Kidney (tissue), 14 donors: ENCODE results near the gene ZNF570. TPM values are rescaled to one million over a fixed set of nuclear protein-coding genes. Genes with fewer than 3 reads are reported as not detected.
A peak's percentile ranks its signal among the peaks of the same experiment; 100 is the strongest.

Experiments used
- DNase-seq, 5 donors: peaks; one replicate each; pipeline ENCODE4 v3.0.0-alpha.2; 2013 to 2020
- FAIRE-seq: peaks from 2 replicates; lab custom pipeline; 2012; peaks lifted over from hg19 to GRCh38; lab: Jason Lieb, UNC
- H3K27ac ChIP-seq, 2 donors: one replicate each; pipeline ENCODE4 v1.7.0; 2013; ENCODE audit warnings: low read depth in 2 of 2, low read length in 2 of 2, inconsistent platforms in 1 of 2
- H3K27me3 ChIP-seq: one replicate; pipeline ENCODE4 v1.7.1; 2013; ENCODE audit warnings: low read length, inconsistent platforms; ENCODE audit not compliant: control insufficient read depth, insufficient read depth
- H3K36me3 ChIP-seq, 3 donors: one replicate each; pipeline versions ENCODE4 v1.7.0 to v1.7.1; 2013; ENCODE audit warnings: low read length in 3 of 3, control low read depth in 1 of 3, inconsistent platforms in 1 of 3; ENCODE audit not compliant: insufficient read depth in 3 of 3, control insufficient read depth in 2 of 3
- H3K4me1 ChIP-seq, 3 donors: one replicate each; pipeline versions ENCODE4 v1.7.0 to v1.7.1; 2013; ENCODE audit warnings: low read length in 3 of 3, inconsistent platforms in 1 of 3, low read depth in 1 of 3; ENCODE audit not compliant: control insufficient read depth in 2 of 3, insufficient read depth in 2 of 3
- H3K4me3 ChIP-seq, 3 donors: one replicate each; pipeline versions ENCODE4 v1.7.0 to v1.8.1; 2013; ENCODE audit warnings: low read length in 3 of 3, control low read depth in 1 of 3, inconsistent platforms in 1 of 3
- H3K9ac ChIP-seq, 3 donors: one replicate each; pipeline versions ENCODE4 v1.7.0 to v1.7.1; 2013; ENCODE audit warnings: low read length in 3 of 3, control low read depth in 1 of 3, inconsistent platforms in 1 of 3
- H3K9me3 ChIP-seq, 3 donors: one replicate each; pipeline versions ENCODE4 v1.7.0 to v1.7.1; 2013; ENCODE audit warnings: low read length in 3 of 3, control low read depth in 1 of 3, inconsistent platforms in 1 of 3; ENCODE audit not compliant: control insufficient read depth in 2 of 3, insufficient read depth in 1 of 3
- intact Hi-C: fragments of 100-400 bp; cut with DNase I; formaldehyde crosslinking; loops from one replicate; pipeline ENCODE4 v1.11.1; 2022
- polyA plus RNA-seq: library from polyadenylated mRNA; stranded (reverse); fragments of 350-450 nt; fragmentation: Illumina TruSeq; extraction: RNeasy Lipid Tissue Mini Kit (QIAGEN cat#74804); gene quantifications from one replicate; pipeline ENCODE4 v1.2.3, GENCODE V29; 2014; ENCODE audit warnings: low read depth, low replicate concordance; ENCODE audit not compliant: insufficient read depth
- total RNA-seq: library from RNA; stranded (reverse); fragmentation: NEBNext Ultra II Directional; extraction: Animal tissue kit (Norgen Biotek cat#: 25700); gene quantifications from one replicate; pipeline ENCODE4 v1.2.1, GENCODE V29; 2021
- TF ChIP-seq, protein P1 (sequence below): IDR thresholded peaks from 3 replicates; pipeline ENCODE4 v1.5.1; 2012; ENCODE audit warnings: mild to moderate bottlenecking, moderate library complexity, borderline replicate concordance; ENCODE audit not compliant: insufficient read depth; ENCODE audit errors: extremely low read depth
- donor health status: control.
- donor health status: control.
- donor health status: control.
- donor health status: control.
- donor health status: control.
- donor health status: DM: yes; HTN: yes; CAD: no.
- donor health status: Normal renal cell carcinoma (clear cell type).

ZNF570 gene
- total and polyA plus RNA-seq, 2 donors from 2014 or later = 2.4 to 8.2 TPM

DNA sequence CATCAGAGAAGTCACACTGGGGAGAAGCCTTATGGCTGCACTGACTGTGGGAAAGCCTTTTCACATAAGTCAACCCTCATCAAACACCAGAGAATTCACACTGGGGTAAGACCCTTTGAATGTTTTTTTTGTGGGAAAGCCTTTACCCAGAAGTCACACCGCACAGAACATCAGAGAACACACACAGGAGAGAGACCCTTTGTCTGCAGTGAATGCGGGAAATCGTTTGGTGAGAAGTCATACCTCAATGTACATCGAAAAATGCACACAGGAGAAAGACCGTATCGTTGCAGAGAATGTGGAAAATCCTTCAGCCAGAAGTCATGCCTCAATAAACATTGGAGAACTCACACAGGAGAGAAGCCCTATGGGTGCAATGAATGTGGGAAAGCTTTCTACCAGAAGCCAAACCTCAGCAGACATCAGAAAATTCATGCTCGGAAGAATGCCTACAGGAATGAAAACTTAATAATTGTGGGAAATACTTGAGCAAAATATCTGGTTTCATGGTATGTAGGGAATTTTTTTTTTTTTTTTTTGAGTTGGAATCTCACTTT is 68.3 kb downstream of the ZNF570 start:
- Histone ChIP-seq H3K27ac (no peak overlapping the region), H3K36me3 (peaks cover 19 to 44% (median 36%) of the 10 kb centered on the region in 3 donors), H3K4me1 (no peaks in the 10 kb centered on the region), H3K9ac (no peak overlapping the region), H3K4me3 (peak overlapping the region in 1 of 3 donors; percentile 42), H3K27me3 (no peaks in the 10 kb centered on the region), H3K9me3 (peaks cover 6 to 68% (median 43%) of the 10 kb centered on the region in 3 donors)
- FAIRE-seq (no peak), DNase-seq (peak in 1 of 5 donors; percentile 0)
- TF ChIP-seq, protein P1, sequence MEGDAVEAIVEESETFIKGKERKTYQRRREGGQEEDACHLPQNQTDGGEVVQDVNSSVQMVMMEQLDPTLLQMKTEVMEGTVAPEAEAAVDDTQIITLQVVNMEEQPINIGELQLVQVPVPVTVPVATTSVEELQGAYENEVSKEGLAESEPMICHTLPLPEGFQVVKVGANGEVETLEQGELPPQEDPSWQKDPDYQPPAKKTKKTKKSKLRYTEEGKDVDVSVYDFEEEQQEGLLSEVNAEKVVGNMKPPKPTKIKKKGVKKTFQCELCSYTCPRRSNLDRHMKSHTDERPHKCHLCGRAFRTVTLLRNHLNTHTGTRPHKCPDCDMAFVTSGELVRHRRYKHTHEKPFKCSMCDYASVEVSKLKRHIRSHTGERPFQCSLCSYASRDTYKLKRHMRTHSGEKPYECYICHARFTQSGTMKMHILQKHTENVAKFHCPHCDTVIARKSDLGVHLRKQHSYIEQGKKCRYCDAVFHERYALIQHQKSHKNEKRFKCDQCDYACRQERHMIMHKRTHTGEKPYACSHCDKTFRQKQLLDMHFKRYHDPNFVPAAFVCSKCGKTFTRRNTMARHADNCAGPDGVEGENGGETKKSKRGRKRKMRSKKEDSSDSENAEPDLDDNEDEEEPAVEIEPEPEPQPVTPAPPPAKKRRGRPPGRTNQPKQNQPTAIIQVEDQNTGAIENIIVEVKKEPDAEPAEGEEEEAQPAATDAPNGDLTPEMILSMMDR = no peak
- intact Hi-C loops = no loop called here

Other genes starting within 250 kb of the ZNF570 start
- gene ZNF527, start 98.3 kb upstream of the ZNF570 start, total RNA-seq = 8.2 TPM
- gene ZNF527, start 98.3 kb upstream of the ZNF570 start, polyA plus RNA-seq = 3.6 TPM
- 6.9 TPM for gene ZNF569, start 1.9 kb upstream of the ZNF570 start, total RNA-seq
- 2.7 TPM for gene ZNF569, start 1.9 kb upstream of the ZNF570 start, polyA plus RNA-seq
- 12.9 TPM for gene ZNF793, start 37.6 kb downstream of the ZNF570 start, total RNA-seq
- gene ZNF793, start 37.6 kb downstream of the ZNF570 start, polyA plus RNA-seq = 4.3 TPM
- 8.1 TPM for gene ZNF571, start 125.4 kb downstream of the ZNF570 start, total RNA-seq
- gene ZNF571, start 125.4 kb downstream of the ZNF570 start, polyA plus RNA-seq = 4.0 TPM
- 8.4 TPM for gene ZNF540, start 125.5 kb downstream of the ZNF570 start, total RNA-seq
- 5.4 TPM for gene ZNF540, start 125.5 kb downstream of the ZNF570 start, polyA plus RNA-seq
- gene ZFP30, start 186.1 kb downstream of the ZNF570 start, total RNA-seq = 15.5 TPM
- 3.0 TPM for gene ZFP30, start 186.1 kb downstream of the ZNF570 start, polyA plus RNA-seq